Gastroesophageal sphincter (tissue), 3 donors: ENCODE measurements around the gene CFTR.

ENCODE experiments used
- EP300 ChIP-seq: sonication (generic); formaldehyde crosslinking; IDR thresholded peaks from one replicate; pipeline ENCODE4 v1.6.1; 2017; ENCODE audit warnings: antibody characterized with exemption, mild to moderate bottlenecking
- POLR2A ChIP-seq, 2 donors: fragments of 450-650 bp; IDR thresholded peaks; one replicate each; pipeline ENCODE4 v1.6.1; 2017; ENCODE audit warnings: antibody characterized with exemption in 2 of 2, mild to moderate bottlenecking in 2 of 2, moderate library complexity in 1 of 2
- POLR2AphosphoS5 ChIP-seq: sonication (generic); formaldehyde crosslinking; IDR thresholded peaks from one replicate; pipeline ENCODE4 v1.6.1; 2017; ENCODE audit warnings: antibody characterized with exemption
- TF ChIP-seq, protein P1 (sequence below), 4 experiments: fragments of 200-600 bp in 2 of 4; fragments of 450-650 bp in 2 of 4; sonication (generic) in 1 of 4; IDR thresholded peaks; one replicate each; pipeline ENCODE4 v1.5.1; 2017 to 2019; ENCODE audit warnings: antibody characterized with exemption in 4 of 4, mild to moderate bottlenecking in 2 of 4, moderate library complexity in 2 of 4

DNA sequence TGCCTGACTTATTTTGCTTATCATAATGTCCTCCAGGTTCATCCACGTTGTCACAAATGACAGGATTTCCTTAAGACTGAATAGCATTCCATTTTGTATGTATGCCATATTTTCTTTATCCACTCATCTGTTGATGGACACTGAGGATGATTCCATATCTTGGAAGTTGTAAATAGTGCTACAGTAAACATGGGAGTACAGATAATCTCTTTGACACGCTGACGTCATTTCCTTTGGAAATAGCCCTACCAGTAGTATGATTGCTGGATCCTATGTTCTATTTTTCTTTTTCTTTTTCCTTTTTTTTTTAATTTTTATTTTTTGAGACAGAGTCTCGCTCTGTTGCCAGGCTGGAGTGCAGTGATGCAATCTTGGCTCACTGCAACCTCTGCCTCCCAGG lies 225.8 kb downstream of the CFTR start:
- no peak for TF ChIP-seq POLR2A (IDR thresholded peaks at IDR 0.05)
- TF ChIP-seq, protein P1, sequence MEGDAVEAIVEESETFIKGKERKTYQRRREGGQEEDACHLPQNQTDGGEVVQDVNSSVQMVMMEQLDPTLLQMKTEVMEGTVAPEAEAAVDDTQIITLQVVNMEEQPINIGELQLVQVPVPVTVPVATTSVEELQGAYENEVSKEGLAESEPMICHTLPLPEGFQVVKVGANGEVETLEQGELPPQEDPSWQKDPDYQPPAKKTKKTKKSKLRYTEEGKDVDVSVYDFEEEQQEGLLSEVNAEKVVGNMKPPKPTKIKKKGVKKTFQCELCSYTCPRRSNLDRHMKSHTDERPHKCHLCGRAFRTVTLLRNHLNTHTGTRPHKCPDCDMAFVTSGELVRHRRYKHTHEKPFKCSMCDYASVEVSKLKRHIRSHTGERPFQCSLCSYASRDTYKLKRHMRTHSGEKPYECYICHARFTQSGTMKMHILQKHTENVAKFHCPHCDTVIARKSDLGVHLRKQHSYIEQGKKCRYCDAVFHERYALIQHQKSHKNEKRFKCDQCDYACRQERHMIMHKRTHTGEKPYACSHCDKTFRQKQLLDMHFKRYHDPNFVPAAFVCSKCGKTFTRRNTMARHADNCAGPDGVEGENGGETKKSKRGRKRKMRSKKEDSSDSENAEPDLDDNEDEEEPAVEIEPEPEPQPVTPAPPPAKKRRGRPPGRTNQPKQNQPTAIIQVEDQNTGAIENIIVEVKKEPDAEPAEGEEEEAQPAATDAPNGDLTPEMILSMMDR (IDR thresholded peaks at IDR 0.05) = no peak
- no peak for TF ChIP-seq POLR2AphosphoS5
- TF ChIP-seq EP300 = no peak
